Measurements from ENCODE around the gene TOGARAM1.

The TOGARAM1 gene

DNA sequence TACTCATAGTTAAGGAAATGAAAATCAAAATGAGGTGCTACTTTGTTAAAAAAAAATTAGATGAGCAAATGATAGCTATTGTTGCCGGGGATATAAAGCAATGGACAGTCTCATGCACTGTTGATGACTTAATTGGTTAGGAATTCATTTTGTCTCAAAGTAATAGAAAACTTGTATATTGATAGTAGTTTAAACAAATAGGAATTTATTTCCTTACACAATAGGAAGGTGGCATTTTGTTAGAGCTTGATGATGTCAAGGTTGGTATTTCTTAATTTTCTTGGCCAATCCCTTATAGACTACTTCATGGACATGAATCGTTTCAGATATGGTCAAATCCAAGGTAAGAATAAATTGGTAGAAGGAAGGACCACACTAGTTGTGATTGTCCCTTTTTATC is 129.7 kb downstream of the TOGARAM1 start:
- no peak for DNase-seq (ENCODE audit: low read depth in 2 of 2)

DNA sequence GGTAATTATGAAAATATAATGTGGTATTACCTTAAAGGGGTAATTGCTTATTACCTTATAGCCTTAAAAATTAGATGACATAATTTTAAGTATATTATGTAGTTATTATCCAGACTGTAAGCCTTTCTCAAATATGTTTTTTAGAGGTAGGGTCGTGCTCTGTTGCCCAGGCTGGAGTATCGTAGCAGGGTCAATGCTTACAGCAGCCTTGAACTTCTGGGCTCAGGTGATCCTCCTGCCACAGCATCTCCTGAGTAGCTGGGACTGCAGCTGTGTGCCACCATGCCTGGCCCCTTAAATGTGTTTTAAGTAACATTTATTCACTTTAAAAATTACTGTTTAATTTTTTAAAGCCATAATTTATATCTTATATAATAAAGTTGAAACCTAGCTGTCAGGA is 132.3 kb downstream of the TOGARAM1 start:
- DNase-seq (ENCODE audit: low read depth in 2 of 2) = no peak

DNA sequence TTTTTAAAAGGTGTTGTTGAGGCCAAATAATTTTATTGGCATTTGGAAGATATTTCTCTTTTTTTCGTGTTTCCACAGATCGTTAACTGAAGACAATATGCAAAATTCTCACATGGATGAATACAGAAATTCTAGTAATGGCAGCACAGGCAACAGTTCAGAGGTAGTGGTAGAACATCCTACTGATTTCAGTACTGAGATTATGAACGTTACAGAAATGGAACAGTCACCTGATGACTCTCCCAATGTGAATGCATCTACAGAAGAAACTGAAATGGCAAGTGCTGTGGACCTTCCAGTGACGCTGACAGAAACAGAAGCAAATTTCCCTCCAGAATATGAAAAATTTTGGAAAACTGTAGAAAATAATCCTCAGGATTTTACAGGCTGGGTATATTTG is 133.2 kb downstream of the TOGARAM1 start:
- DNase-seq (ENCODE audit: low read depth in 2 of 2) = no peak

DNA sequence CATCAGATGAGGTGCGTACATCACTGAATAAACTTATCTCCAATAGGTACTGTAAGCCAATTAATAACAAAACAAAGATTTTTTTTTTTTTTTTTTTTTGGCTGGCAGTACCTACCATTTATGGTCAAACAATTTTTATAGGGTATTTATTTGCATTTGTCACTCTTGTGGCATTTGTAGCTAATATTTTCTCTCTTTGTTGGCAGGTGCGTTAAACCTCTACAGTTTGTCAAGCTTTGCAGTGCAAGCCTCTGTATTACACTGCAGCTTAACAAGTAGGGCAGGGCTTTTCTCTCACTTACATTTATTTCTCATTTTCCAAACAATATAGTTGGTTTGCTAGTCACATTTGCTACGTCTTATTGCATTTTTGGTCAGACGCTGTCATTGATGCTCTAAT is 134.2 kb downstream of the TOGARAM1 start:
- no peak for DNase-seq (ENCODE audit: low read depth in 2 of 2)

DNA sequence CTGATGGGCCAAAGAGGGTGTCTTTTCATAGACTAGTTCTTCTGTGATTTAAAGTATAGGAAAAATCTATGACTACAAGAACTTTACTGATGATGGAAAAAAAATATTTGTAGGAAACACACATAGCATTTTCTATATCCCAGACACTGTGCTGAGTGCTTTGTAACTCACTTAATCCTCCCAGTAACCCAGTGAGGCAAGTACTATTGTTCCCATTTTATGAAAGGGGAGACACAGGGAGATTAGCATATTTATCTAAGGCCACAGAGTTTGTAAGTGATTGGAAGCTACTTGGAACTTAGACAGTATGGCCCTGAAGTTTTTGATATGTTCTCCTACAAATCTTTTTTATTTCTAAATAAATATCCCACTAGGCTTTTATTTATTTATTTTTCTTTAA is 141.8 kb downstream of the TOGARAM1 start:
- no peak for DNase-seq (ENCODE audit: low read depth in 2 of 2)

DNA sequence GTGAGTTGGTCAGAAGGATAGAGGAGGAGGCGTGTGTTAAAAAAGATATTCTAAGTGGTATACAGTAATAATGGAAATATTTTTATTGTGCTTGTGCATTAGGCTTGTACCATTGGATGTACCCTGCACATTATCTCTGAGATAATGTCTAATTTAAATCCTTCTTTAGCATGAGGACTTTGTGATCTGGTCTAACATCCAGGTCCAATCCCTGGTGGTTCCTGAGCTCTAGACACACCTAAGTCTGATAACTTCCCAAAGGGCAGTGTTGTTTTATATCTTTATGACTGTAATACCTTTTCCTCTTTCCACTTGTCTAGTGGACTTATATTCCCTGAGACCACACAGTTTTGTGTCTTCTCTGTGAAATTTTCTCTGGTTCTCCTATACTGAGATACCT is 142.6 kb downstream of the TOGARAM1 start:
- DNase-seq (ENCODE audit: low read depth in 2 of 2) = no peak

DNA sequence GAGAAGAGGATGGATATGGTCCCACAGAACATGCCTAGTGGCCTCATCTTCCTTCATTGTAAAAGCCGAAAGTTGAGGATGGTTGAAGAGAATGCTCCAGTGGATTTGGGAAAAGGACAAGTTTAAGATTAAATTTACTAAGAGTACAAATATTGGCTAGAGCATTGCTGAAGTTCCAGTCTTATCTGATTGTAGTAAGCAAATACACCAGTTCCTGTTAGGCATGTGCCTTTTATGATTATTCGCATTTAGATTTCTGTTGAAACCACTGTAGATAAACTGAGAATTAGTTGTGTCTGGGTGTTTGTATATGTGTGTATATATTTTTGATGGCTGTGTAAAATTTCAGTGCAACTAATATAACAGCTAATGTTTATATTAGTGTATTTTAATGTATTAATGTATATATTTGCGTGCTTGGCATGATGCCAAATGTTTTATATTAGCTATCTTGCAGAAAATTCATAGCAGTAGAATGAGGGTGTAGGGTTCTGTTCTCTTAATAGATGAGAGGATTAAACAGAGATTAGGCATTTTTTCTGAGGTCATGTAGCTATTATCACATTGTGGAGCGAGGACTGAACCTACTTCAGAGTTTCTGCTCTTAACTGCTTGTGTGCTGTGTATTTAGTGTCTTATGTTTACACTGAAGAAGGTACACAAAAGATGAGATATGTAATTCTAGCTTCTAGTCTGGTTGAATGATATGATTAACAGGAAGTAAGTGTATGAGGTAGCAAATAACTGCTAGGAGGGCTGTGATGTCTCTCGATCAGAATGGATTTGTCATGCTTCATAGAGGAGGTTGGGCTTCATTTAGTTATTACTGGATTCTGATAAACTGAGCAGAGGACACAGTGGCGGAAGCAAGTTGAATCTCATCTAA is 151.1 kb downstream of the TOGARAM1 start:
- no peak for DNase-seq (ENCODE audit: low read depth in 2 of 2)

DNA sequence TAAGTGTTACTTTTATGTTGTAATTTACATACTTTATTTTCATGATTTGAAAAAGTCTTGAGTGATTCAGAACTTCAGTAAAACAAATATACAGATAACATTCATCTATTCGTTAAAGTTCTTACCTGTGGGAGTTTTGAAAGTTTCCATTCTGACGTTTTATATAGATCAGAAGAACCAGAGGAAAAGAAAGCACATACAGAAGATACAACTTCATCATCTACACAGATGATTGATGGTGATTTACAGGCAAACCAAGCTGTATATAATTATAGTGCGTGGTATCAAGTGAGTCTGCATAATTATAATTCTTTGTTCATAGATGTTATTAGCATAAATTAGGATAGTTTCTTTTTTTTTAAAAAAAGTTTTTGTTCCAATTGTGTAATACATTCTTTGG is 152.3 kb downstream of the TOGARAM1 start:
- DNase-seq (ENCODE audit: low read depth in 2 of 2) = no peak

DNA sequence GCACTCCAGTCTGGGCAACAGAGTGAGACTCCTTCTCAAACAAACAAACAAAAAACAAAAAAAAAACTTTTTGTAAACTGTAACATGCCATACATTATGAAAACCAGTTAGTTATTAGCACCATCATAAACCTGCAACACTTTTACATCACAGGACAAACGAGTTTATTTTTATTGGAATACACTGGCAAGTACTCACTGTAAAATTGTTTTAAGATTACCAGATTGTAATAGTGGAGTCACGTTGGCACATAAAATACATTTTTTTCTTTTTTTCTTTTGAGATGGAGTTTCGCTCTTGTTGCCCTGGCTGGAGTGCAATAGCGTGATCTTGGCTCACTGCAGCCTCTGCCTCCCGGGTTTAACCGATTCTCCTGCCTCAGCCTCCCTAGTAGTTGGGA is 156.6 kb downstream of the TOGARAM1 start:
- DNase-seq (ENCODE audit: low read depth in 2 of 2) = no peak

DNA sequence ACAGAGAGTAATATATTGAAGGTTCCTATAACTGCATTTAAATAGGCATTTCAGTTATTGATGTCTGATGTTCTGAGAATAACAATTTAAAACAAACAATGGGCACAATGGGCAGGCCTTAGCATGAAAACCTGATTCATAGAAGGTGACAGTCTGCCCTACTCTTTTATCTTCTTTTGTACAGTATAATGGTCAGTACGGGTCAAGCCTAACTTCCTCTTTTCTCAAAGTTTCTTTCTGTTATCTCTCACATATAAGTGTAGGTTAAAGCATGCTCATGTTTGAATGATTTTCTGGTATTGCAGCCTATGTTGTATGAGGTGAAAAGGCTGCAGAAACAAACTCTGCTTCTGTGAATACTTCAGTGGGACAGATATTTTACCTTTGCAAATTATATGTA is 158.1 kb downstream of the TOGARAM1 start:
- no peak for DNase-seq (ENCODE audit: low read depth in 2 of 2)

DNA sequence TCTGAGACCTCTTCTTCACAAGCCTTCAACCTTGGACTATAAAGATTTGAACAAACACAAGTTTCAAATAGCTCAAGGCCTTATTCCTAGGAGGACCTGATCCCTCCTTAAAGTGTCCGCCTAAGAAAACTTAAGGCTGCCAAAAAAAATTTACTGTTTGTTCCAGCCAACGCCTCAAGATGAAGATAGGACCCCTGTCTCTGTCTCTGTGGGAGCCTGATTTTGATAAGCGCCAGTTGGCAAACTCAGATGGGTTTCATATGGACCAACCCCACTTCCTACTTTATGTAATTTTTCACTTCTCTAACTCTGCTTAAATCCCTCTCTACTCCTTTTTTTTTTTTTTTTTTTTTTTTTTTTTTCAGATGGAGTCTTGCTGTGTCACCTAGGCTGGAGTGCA is 161.3 kb downstream of the TOGARAM1 start:
- no peak for DNase-seq (ENCODE audit: low read depth in 2 of 2)
